Glutamatergic neuron (in vitro differentiated cells): ENCODE results near the gene RPL14. TPM values are rescaled to one million over a fixed set of nuclear protein-coding genes. Genes with fewer than 3 reads are reported as not detected.

Experiments used
- DNase-seq: peaks from one replicate; pipeline ENCODE4 v3.0.0; 2022
- H3K27ac Mint-ChIP-seq: one replicate; pipeline ENCODE4 v1.8.0; 2020; ENCODE audit warnings: mild to moderate bottlenecking, mixed read lengths, inconsistent platforms; ENCODE audit not compliant: unreplicated experiment
- H3K27me3 Mint-ChIP-seq: one replicate; pipeline ENCODE4 v1.8.0; 2020; ENCODE audit warnings: mild to moderate bottlenecking, moderate library complexity, mixed read lengths, inconsistent platforms; ENCODE audit not compliant: unreplicated experiment
- H3K36me3 Mint-ChIP-seq: one replicate; pipeline ENCODE4 v1.8.0; 2020; ENCODE audit warnings: mild to moderate bottlenecking, mixed read lengths, inconsistent platforms; ENCODE audit not compliant: unreplicated experiment
- H3K4me1 Mint-ChIP-seq: one replicate; pipeline ENCODE4 v1.8.0; 2020; ENCODE audit warnings: mild to moderate bottlenecking, low read depth, mixed read lengths, inconsistent platforms; ENCODE audit not compliant: unreplicated experiment
- H3K4me3 Mint-ChIP-seq: one replicate; pipeline ENCODE4 v1.8.0; 2020; ENCODE audit warnings: mild to moderate bottlenecking, mixed read lengths, inconsistent platforms; ENCODE audit not compliant: unreplicated experiment
- H3K9me3 Mint-ChIP-seq: one replicate; pipeline ENCODE4 v1.8.0; 2020; ENCODE audit warnings: mild to moderate bottlenecking, moderate library complexity, mixed read lengths, inconsistent platforms; ENCODE audit not compliant: unreplicated experiment
- total RNA-seq: library from RNA; stranded (reverse); fragmentation: NEBNext Ultra II Directional; extraction: Animal tissue kit (Norgen Biotek cat#: 25700); gene quantifications from one replicate; pipeline ENCODE4 v1.2.1, GENCODE V29; 2021; ENCODE audit not compliant: unreplicated experiment
- TF ChIP-seq, protein P1 (sequence below): fragments of 200-600 bp; sonication (generic); IDR thresholded peaks from one replicate; pipeline ENCODE4 v1.5.0; 2021; ENCODE audit not compliant: partially characterized antibody, unreplicated experiment

RPL14 gene
- total RNA-seq, 1 donor from 2014 or later: 1,217 TPM

DNA sequence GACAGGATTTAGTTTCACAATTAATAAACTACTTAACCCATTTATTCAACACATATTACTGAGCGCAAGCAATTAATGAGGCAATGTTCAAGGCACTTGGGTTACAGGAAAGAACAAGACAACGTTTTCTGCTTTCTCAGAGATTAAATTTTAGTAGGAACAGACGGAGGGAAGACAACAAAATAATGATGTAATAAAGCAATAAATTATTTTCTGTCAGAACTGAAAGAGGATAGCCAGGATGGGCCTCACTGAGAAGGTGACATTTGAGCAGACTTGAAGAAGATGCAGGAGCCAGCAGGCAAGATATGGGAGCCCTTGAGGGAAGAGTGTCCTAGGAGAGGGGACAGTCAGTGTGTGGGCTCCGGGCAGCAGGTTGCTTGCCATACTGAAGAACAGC lies 11.3 kb upstream of the RPL14 start:
- no peak overlapping the region for H3K27ac Mint-ChIP-seq
- DNase-seq: no peak
- no peaks in the 10 kb centered on the region for H3K27me3 Mint-ChIP-seq
- H3K9me3 Mint-ChIP-seq: peaks cover 1% of the 10 kb centered on the region
- TF ChIP-seq, protein P1, sequence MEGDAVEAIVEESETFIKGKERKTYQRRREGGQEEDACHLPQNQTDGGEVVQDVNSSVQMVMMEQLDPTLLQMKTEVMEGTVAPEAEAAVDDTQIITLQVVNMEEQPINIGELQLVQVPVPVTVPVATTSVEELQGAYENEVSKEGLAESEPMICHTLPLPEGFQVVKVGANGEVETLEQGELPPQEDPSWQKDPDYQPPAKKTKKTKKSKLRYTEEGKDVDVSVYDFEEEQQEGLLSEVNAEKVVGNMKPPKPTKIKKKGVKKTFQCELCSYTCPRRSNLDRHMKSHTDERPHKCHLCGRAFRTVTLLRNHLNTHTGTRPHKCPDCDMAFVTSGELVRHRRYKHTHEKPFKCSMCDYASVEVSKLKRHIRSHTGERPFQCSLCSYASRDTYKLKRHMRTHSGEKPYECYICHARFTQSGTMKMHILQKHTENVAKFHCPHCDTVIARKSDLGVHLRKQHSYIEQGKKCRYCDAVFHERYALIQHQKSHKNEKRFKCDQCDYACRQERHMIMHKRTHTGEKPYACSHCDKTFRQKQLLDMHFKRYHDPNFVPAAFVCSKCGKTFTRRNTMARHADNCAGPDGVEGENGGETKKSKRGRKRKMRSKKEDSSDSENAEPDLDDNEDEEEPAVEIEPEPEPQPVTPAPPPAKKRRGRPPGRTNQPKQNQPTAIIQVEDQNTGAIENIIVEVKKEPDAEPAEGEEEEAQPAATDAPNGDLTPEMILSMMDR: no peak
- H3K4me3 Mint-ChIP-seq: no peak overlapping the region
- H3K4me1 Mint-ChIP-seq: no peaks in the 10 kb centered on the region
- no peaks in the 10 kb centered on the region for H3K36me3 Mint-ChIP-seq

DNA sequence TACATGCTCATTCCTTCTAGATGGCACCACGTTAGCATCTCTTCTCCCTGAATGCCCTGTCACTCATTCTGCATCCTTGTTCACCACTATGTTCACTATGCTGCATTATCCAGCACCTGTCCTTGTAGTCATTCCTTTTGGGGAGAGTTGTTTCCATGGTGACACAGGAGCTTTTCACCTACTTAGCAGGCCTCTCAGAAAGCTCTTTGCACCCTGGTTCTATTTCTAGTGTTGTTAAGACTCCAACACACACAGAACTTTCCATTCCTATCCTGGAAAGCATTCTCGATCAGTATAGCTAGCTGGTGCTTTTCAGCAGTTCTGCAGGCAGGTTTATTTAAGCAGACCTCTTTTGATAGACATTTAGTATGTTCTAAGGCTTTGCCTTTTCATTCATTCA lies 6.7 kb upstream of the RPL14 start:
- DNase-seq: no peak
- Mint-ChIP-seq H3K27ac (no peak overlapping the region), H3K4me3 (no peak overlapping the region), H3K36me3 (no peaks in the 10 kb centered on the region), H3K4me1 (peaks cover 4% of the 10 kb centered on the region), H3K9me3 (peaks cover 8% of the 10 kb centered on the region), H3K27me3 (peaks cover 7% of the 10 kb centered on the region)
- TF ChIP-seq, protein P1: no peak

DNA sequence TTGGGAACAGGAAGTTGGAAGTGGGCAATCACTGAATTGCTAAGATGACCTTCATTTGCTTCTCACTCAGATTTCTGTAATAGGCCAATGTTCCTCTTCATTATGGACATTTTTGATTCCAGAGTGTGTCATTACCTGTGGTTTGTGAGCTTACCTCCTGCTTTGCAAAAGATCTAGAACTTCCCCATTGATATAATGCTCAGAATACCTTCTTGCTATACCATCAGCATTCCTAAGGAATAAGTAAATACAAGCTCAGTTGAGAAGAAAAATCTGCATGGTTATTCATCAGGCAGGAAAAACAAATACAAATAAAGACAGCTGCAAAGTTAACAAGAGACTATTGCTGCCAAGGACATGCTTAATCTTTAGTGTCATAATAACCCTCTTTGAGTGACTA lies 5.6 kb upstream of the RPL14 start:
- Mint-ChIP-seq H3K4me1 (peaks cover 4% of the 10 kb centered on the region), H3K36me3 (peaks cover under 1% of the 10 kb centered on the region), H3K4me3 (no peak overlapping the region), H3K27ac (no peak overlapping the region), H3K9me3 (peaks cover 8% of the 10 kb centered on the region), H3K27me3 (peaks cover 7% of the 10 kb centered on the region)
- no peak for DNase-seq
- TF ChIP-seq, protein P1: no peak

- Mint-ChIP-seq H3K27ac (peak overlapping the region; percentile 100), H3K4me1 (peaks cover 4% of the 10 kb centered on the region), H3K4me3 (peak overlapping the region; percentile 97), H3K36me3 (peaks cover 5% of the 10 kb centered on the region), H3K9me3 (peaks cover 8% of the 10 kb centered on the region), H3K27me3 (peaks cover 9% of the 10 kb centered on the region)
- DNase-seq: no peak
- TF ChIP-seq, protein P1: no peak
These were observed 5.1 kb upstream of the RPL14 start for GRCh38 chr3:40452057-40452456.

DNA sequence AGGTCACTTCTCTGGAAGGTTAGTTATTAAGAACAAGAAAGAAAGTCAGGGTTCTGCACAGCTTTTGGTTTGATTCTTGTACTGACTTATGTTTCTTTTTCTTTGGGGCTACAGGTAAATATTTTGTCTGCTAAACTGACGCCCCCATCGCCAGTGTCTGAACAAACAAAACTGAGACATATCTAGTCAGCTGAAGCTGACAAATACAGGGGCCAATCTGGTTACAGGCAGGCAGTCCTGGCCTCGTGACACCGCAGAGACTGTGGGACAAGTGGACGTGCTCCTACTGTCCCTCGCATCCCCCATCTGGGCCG lies 4.6 kb upstream of the RPL14 start:
- Mint-ChIP-seq H3K27ac (peak overlapping the region; percentile 100), H3K36me3 (peaks cover 5% of the 10 kb centered on the region), H3K4me3 (peak overlapping the region; percentile 97), H3K4me1 (peaks cover 4% of the 10 kb centered on the region), H3K27me3 (peaks cover 9% of the 10 kb centered on the region), H3K9me3 (peaks cover 8% of the 10 kb centered on the region)
- DNase-seq: no peak
- TF ChIP-seq, protein P1: no peak
